SU-DHL-6 (cell line): ENCODE data around the gene ZBTB12.

Source experiments
- H2AFZ ChIP-seq: fragments of 200-600 bp; sonication (generic); 2 replicates; pipeline ENCODE4 v1.6.1; 2014; ENCODE audit warnings: low read depth, mild to moderate bottlenecking, moderate library complexity, mixed read lengths, antibody characterized with exemption, low read length; ENCODE audit not compliant: severe bottlenecking
- H3F3A ChIP-seq: fragments of 200-600 bp; shearing (Covaris generic); 2 replicates; pipeline ENCODE4 v1.6.0; 2016; ENCODE audit warnings: antibody characterized with exemption, mild to moderate bottlenecking; ENCODE audit not compliant: insufficient read depth
- H3K27ac ChIP-seq: fragments of 200-600 bp; sonication (generic); 2 replicates; pipeline ENCODE4 v1.5.1; 2016; ENCODE audit warnings: low read depth, mild to moderate bottlenecking, low read length, moderate library complexity, mixed read lengths
- H3K27me3 ChIP-seq: fragments of 200-600 bp; sonication (generic), shearing (Covaris generic); 2 replicates; pipeline ENCODE4 v1.6.0; 2014; ENCODE audit warnings: mild to moderate bottlenecking, low read length
- H3K36me3 ChIP-seq: fragments of 200-600 bp; sonication (generic); 2 replicates; pipeline ENCODE4 v1.6.1; 2014; ENCODE audit warnings: mild to moderate bottlenecking, low read length, mixed read lengths
- H3K4me2 ChIP-seq: fragments of 300-600, 200-600 bp; shearing (Covaris generic), sonication (generic); 2 replicates; pipeline ENCODE4 v1.6.0; 2014; ENCODE audit warnings: low read length, low read depth, mild to moderate bottlenecking; ENCODE audit not compliant: poor library complexity, severe bottlenecking
- H3K4me3 ChIP-seq: fragments of 200-600 bp; sonication (generic); 2 replicates; pipeline ENCODE4 v1.5.1; 2014; ENCODE audit warnings: antibody characterized with exemption, low read length, mild to moderate bottlenecking, mixed read lengths; ENCODE audit not compliant: insufficient read depth, poor library complexity, severe bottlenecking
- H3K79me2 ChIP-seq: fragments of 200-600 bp; sonication (generic); 2 replicates; pipeline ENCODE4 v1.6.1; 2014; ENCODE audit warnings: mild to moderate bottlenecking, low read length, moderate library complexity; ENCODE audit not compliant: insufficient read depth
- H3K9ac ChIP-seq: fragments of 200-600 bp; sonication (generic); 2 replicates; pipeline ENCODE4 v1.7.0; 2014; ENCODE audit warnings: mild to moderate bottlenecking, low read length
- H3K9me2 ChIP-seq: fragments of 200-600 bp; sonication (generic); replicated peaks from 2 replicates; pipeline ENCODE4 v1.6.1; 2014; ENCODE audit warnings: low read length; ENCODE audit not compliant: insufficient read depth
- H3K9me3 ChIP-seq: fragments of 200-600 bp; sonication (generic); 2 replicates; pipeline ENCODE4 v1.6.1; 2014; ENCODE audit warnings: low read length, mixed read lengths; ENCODE audit not compliant: insufficient read depth
- H4K20me1 ChIP-seq: fragments of 200-600 bp; sonication (generic); 2 replicates; pipeline ENCODE4 v1.6.1; 2014; ENCODE audit warnings: low read depth, mild to moderate bottlenecking, antibody characterized with exemption, low read length, moderate library complexity, mixed read lengths
- EZH2phosphoT487 ChIP-seq: fragments of 200-600 bp; sonication (generic), shearing (Covaris generic); conservative IDR thresholded peaks from 2 replicates; pipeline ENCODE4 v1.6.1; 2018; ENCODE audit warnings: mild to moderate bottlenecking, antibody characterized with exemption, low read length, moderate library complexity, mixed read lengths
- TF ChIP-seq, protein P1 (sequence below): fragments of 200-600 bp; sonication (generic); IDR thresholded peaks from one replicate; pipeline ENCODE4 v1.5.1; 2017; ENCODE audit warnings: antibody characterized with exemption, mild to moderate bottlenecking, low read length, moderate library complexity; ENCODE audit not compliant: insufficient read depth, poor library complexity, severe bottlenecking

The ZBTB12 gene

DNA sequence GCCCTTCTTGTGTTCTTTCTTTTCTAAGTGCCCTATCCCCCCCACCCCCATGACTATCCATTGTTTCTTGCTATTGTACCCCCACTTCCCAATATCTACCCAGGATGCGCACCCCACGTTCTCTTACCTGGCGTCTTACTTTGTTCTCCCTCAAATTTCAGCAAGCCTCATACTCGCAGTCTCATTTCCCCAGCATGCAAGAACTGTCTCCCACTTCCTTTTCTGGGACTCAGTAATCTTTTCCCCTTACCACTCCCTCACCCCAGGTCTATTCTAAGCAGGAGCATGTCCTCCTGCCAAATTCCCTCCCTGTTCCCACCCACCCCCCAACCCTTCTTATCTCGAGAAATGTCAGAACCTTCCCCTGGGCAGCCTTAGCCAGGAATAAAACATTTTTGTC, 2.7 kb downstream of the ZBTB12 start:
- peaks cover 15% of the 10 kb centered on the region for H3K36me3 ChIP-seq
- H3K79me2 ChIP-seq, result peaks cover 4% of the 10 kb centered on the region; the same call in 1 of the 2 replicates
- H3K9me2 ChIP-seq, result no peaks in the 10 kb centered on the region
- peak overlapping the region; percentile 74 for H3K4me2 ChIP-seq
- peak overlapping the region; percentile 77; the same call in 1 of the 2 replicates for H3K9ac ChIP-seq
- no peak for TF ChIP-seq EZH2phosphoT487
- TF ChIP-seq, protein P1, sequence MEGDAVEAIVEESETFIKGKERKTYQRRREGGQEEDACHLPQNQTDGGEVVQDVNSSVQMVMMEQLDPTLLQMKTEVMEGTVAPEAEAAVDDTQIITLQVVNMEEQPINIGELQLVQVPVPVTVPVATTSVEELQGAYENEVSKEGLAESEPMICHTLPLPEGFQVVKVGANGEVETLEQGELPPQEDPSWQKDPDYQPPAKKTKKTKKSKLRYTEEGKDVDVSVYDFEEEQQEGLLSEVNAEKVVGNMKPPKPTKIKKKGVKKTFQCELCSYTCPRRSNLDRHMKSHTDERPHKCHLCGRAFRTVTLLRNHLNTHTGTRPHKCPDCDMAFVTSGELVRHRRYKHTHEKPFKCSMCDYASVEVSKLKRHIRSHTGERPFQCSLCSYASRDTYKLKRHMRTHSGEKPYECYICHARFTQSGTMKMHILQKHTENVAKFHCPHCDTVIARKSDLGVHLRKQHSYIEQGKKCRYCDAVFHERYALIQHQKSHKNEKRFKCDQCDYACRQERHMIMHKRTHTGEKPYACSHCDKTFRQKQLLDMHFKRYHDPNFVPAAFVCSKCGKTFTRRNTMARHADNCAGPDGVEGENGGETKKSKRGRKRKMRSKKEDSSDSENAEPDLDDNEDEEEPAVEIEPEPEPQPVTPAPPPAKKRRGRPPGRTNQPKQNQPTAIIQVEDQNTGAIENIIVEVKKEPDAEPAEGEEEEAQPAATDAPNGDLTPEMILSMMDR, result no peak
- peak overlapping the region; percentile 72 for H3K4me3 ChIP-seq
- peaks cover 68% of the 10 kb centered on the region for H3F3A ChIP-seq
- no peaks in the 10 kb centered on the region for H3K27me3 ChIP-seq
- no peaks in the 10 kb centered on the region for H3K9me3 ChIP-seq
- H3K27ac ChIP-seq, result peak overlapping the region; percentile 84; the same call in 1 of the 2 replicates
- H2AFZ ChIP-seq, result no peak overlapping the region
- H4K20me1 ChIP-seq, result no peaks in the 10 kb centered on the region

DNA sequence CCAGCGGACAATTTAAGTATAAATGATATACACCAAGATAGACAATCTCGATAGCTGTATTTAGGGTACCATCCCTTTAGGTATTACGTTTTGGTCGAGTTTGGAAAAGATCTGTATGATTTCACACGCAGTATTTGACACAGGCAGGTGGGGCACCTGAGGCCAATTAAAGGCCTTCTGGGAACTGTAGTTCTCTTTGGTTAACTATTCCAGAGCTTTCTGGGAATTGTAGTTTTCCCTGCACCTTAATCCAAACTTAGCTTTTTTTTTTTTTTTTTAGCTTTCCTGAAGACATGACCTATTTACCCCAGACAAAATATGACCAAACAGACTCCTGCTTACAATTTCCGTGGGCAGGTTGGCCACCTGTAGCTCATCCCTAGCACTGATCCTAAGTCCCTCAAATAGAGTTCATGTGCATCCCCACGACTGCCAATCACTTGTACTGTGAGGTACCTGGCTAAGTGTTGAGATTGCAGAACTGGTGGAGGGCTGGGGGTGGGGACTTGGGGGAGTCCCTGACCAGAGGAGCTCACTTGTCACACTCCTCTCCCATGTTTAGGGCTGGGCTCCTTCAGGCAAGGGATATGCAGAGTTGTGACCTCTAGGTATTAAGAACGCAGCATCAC, 3.4 kb downstream of the ZBTB12 start:
- H3K9me3 ChIP-seq, result no peaks in the 10 kb centered on the region
- H3K9ac ChIP-seq, result peak overlapping the region; percentile 77
- H3F3A ChIP-seq, result peaks cover 63% of the 10 kb centered on the region
- H2AFZ ChIP-seq, result peak overlapping the region; percentile 68
- peak overlapping the region; percentile 72 for H3K4me3 ChIP-seq
- H3K27me3 ChIP-seq, result no peaks in the 10 kb centered on the region
- TF ChIP-seq EZH2phosphoT487, result no peak
- TF ChIP-seq, protein P1, result no peak
- H3K9me2 ChIP-seq, result no peaks in the 10 kb centered on the region
- H4K20me1 ChIP-seq, result no peaks in the 10 kb centered on the region
- peak overlapping the region; percentile 74 for H3K4me2 ChIP-seq
- H3K79me2 ChIP-seq, result peaks cover 4% of the 10 kb centered on the region; the same call in 1 of the 2 replicates
- H3K27ac ChIP-seq, result peak overlapping the region; percentile 84
- peaks cover 16% of the 10 kb centered on the region for H3K36me3 ChIP-seq

DNA sequence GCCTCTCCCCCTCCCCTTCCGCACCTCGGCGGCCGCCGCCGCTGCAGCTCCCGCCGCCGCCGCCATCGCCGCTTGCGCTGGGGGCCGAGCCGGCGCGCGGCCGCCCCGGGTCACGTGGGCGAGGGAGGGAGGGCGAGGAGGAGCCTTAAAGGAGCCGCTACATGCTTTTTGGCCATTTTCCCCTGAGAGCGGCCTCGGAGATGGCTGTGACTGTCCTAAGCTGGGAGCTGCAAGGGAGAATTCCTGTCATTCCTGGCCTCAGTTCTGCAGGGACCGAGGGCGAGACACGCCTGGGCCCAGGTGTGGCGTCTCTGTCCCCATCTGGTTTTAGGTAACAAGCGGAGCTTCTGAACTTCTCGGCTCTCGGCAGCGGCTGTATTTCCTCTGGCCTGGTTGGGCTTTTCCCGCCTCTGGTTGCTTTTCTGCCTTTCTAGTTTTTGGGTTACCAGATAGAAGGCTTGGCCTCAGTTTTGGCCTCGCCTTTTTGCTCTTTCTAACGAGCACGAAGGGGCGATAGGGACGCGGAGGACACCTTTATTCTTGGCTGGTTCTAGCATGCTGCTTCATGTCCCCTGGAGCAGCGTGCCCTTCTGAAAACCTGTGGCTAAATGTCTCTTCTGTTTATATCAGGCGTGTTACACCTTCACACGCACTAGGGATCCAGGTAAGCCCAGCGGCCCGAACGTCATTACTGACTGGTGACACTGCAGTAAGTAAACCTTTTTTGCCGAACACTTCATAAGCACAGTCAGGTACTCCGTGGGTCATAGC, 4.1 kb downstream of the ZBTB12 start, which contains the start of gene EHMT2:
EHMT2 (minus strand) TSS at position 87 of the 771 bp plus-strand sequence; CDS start at position 66, 21 bp downstream.
- H3K79me2 ChIP-seq, result peaks cover 4% of the 10 kb centered on the region; the same call in 1 of the 2 replicates
- H3K36me3 ChIP-seq, result peaks cover 23% of the 10 kb centered on the region
- peak within 1 kb of the TSS; percentile 84 for H3K27ac ChIP-seq
- peak within 1 kb of the TSS; percentile 72 for H3K4me3 ChIP-seq
- no peaks in the 10 kb centered on the region for H3K9me3 ChIP-seq
- peak within 1 kb of the TSS; percentile 74 for H3K4me2 ChIP-seq
- H3K9me2 ChIP-seq, result no peaks in the 10 kb centered on the region
- H4K20me1 ChIP-seq, result no peaks in the 10 kb centered on the region
- H2AFZ ChIP-seq, result peak within 1 kb of the TSS; percentile 89
- peak within 1 kb of the TSS; percentile 77 for H3K9ac ChIP-seq
- H3K27me3 ChIP-seq, result no peaks in the 10 kb centered on the region
- TF ChIP-seq, protein P1, result no peak
- H3F3A ChIP-seq, result peaks cover 59% of the 10 kb centered on the region
